Heart left ventricle (tissue), 13 donors: ENCODE results near the gene BPTF.

Experiments
- POLR2A ChIP-seq, 2 donors: fragments of 450-650 bp; IDR thresholded peaks; one replicate each; pipeline ENCODE4 v1.6.1; 2017; ENCODE audit warnings: antibody characterized with exemption in 2 of 2, mild to moderate bottlenecking in 2 of 2, moderate library complexity in 2 of 2
- TF ChIP-seq, protein P1 (sequence below), 12 donors: fragments of 200-600 bp; sonication (generic) in 4 of 12; IDR thresholded peaks; one replicate each; pipeline versions ENCODE4 v1.5.0 to v1.8.0; 2018 to 2022; ENCODE audit warnings: antibody characterized with exemption in 12 of 12, mild to moderate bottlenecking in 5 of 12
- donor health status: ischemic (EF 13 %, LVEDD 7.1; RV severe dilation, severe dysfunction).
- donor health status: DM: no; HTN: yes; CAD: no.
- donor health status: DM: no; HTN: no; CAD: no.
- donor health status: ischemic (EF 25% LVEDD 6.9; RV normal size, moderate dysfunction).
- donor health status: ischemic (EF 25% LVEDD 5.7; RV mildly dilated, moderate dysfunction).
- donor health status: ischemic (EF 35%, LVEDD 5.7; RV mildly dilated, moderate dysfunction).
- donor health status: nonischemic (EF 11% LVEDD 7.7; RV severe dilation, severe dysfunction).
- donor health status: DM: yes; HTN: yes; CAD: no.
- donor health status: PGD.
- donor health status: ischemic (EF 29% LVEDD 5.4; RV normal size, mild dysfunction).
- donor health status: nonischemic (EF 23%, LVEDD 6.1; RV moderate dilation, normal function).

DNA sequence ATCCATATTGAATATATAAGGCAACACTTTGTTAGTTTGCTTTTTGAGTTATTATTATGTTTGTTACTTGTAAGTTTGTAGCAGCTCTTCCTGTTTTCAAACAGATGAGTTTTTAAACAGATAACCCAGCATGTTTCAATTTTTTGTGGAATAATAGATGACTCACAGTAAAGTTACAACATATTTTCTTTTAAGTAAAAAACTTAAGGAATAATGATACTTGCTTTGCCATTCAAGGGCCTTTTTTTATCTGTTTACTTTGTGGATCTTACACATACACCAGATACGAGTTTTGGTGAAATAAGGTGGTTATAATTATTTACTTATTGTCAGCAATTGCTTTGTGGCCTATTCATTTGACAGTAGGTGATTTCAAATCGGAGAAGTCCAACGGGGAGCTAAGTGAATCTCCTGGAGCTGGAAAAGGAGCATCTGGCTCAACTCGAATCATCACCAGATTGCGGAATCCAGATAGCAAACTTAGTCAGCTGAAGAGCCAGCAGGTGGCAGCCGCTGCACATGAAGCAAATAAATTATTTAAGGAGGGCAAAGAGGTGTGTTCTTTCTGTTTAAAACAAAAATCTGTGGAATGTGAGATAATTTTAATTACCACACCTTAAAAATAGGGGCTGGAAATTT is 66.3 kb downstream of the BPTF start:
- TF ChIP-seq, protein P1, sequence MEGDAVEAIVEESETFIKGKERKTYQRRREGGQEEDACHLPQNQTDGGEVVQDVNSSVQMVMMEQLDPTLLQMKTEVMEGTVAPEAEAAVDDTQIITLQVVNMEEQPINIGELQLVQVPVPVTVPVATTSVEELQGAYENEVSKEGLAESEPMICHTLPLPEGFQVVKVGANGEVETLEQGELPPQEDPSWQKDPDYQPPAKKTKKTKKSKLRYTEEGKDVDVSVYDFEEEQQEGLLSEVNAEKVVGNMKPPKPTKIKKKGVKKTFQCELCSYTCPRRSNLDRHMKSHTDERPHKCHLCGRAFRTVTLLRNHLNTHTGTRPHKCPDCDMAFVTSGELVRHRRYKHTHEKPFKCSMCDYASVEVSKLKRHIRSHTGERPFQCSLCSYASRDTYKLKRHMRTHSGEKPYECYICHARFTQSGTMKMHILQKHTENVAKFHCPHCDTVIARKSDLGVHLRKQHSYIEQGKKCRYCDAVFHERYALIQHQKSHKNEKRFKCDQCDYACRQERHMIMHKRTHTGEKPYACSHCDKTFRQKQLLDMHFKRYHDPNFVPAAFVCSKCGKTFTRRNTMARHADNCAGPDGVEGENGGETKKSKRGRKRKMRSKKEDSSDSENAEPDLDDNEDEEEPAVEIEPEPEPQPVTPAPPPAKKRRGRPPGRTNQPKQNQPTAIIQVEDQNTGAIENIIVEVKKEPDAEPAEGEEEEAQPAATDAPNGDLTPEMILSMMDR (IDR thresholded peaks at IDR 0.05): peak in 3 of 12 donors; percentile 22 to 34 (median 32)
- no peak for TF ChIP-seq POLR2A (IDR thresholded peaks at IDR 0.05)
